Ammon's horn (tissue), 1 donor: ENCODE measurements around the gene HASPIN.

Experiments used
- DNase-seq: peaks from one replicate; pipeline ENCODE4 v3.0.0-alpha.2; 2016; ENCODE audit warnings: low spot score

Gene HASPIN

GRCh38 chr17:3735515-3735914, 11.8 kb downstream of the HASPIN start:
- DNase-seq = no peak

- DNase-seq = peak; percentile 39
Observed at GRCh38 chr17:3738562-3739295, 15.0 kb downstream of the HASPIN start.

- DNase-seq = no peak
Observed at GRCh38 chr17:3739422-3740124, 15.9 kb downstream of the HASPIN start.

- DNase-seq = peak; percentile 20
Observed at GRCh38 chr17:3740611-3741073, 16.9 kb downstream of the HASPIN start.

- no peak for DNase-seq
Observed at GRCh38 chr17:3744014-3744413, 20.3 kb downstream of the HASPIN start.

GRCh38 chr17:3745071-3745470, 21.4 kb downstream of the HASPIN start:
- DNase-seq = no peak

GRCh38 chr17:3747805-3748204, 24.1 kb downstream of the HASPIN start:
- no peak for DNase-seq

- no peak for DNase-seq
Observed at GRCh38 chr17:3748576-3748975, 24.9 kb downstream of the HASPIN start.

- no peak for DNase-seq
Observed at GRCh38 chr17:3750296-3750695, 26.6 kb downstream of the HASPIN start.

- no peak for DNase-seq
Observed at GRCh38 chr17:3750926-3751325, 27.2 kb downstream of the HASPIN start.

- DNase-seq = no peak
Observed at GRCh38 chr17:3751836-3752235, 28.1 kb downstream of the HASPIN start.

GRCh38 chr17:3753624-3754023, 29.9 kb downstream of the HASPIN start:
- no peak for DNase-seq

GRCh38 chr17:3754066-3754457, 30.4 kb downstream of the HASPIN start:
- no peak for DNase-seq

GRCh38 chr17:3754458-3755334, 31.0 kb downstream of the HASPIN start:
- DNase-seq = no peak

- no peak for DNase-seq
Observed at GRCh38 chr17:3755335-3756030, 31.8 kb downstream of the HASPIN start.

- DNase-seq = no peak
Observed at GRCh38 chr17:3759597-3760216, 36.0 kb downstream of the HASPIN start.

- DNase-seq = no peak
Observed at GRCh38 chr17:3761036-3761917, 37.6 kb downstream of the HASPIN start.

GRCh38 chr17:3761918-3762380, 38.2 kb downstream of the HASPIN start:
- no peak for DNase-seq

GRCh38 chr17:3762922-3763776, 39.4 kb downstream of the HASPIN start:
- no peak for DNase-seq
